G401 (cell line): Measurements from ENCODE around the gene LASP1. TPM values are rescaled to one million over a fixed set of nuclear protein-coding genes. Genes with fewer than 3 reads are reported as not detected.

Source experiments
- DNase-seq: peaks from one replicate; pipeline ENCODE4 v3.0.0-alpha.2; 2015; ENCODE audit warnings: low spot score
- in situ Hi-C: cut with HindIII; loops from 2 replicates; pipeline ENCODE4 v1.10.0; 2016; ENCODE audit warnings: low sequenced_read_pairs, mixed read lengths
- total RNA-seq: library from RNA; depleted of rRNA; stranded (reverse); fragments of >200 nt; shearing (Covaris generic); gene quantifications from 2 replicates; pipeline ENCODE4 v1.2.3, GENCODE V29; 2014; rRNA removed

The LASP1 gene
- total RNA-seq, 1 experiment from 2014 or later: 136 TPM

- in situ Hi-C loops: no loop called here
- DNase-seq: no peak
These were observed 88.5 kb downstream of the LASP1 start for GRCh38 chr17:38958326-38958725.

GRCh38 chr17:38958756-38959155 lies 88.9 kb downstream of the LASP1 start:
- no peak for DNase-seq
- in situ Hi-C loops: no loop called here

- in situ Hi-C loops: no loop called here
- no peak for DNase-seq
These were observed 89.7 kb downstream of the LASP1 start for GRCh38 chr17:38959508-38959907.

GRCh38 chr17:38960402-38960801 lies 90.5 kb downstream of the LASP1 start:
- no peak for DNase-seq
- in situ Hi-C loops: no loop called here

GRCh38 chr17:38961413-38961812 lies 91.6 kb downstream of the LASP1 start:
- in situ Hi-C loops: no loop called here

GRCh38 chr17:38967290-38967738 lies 97.5 kb downstream of the LASP1 start, which contains the start of gene FBXO47:
Gene FBXO47, minus strand, starts transcription at chr17:38967403. Its CDS starts 4,378 bp downstream, at chr17:38963025.
- in situ Hi-C loops: no loop called here
- peak; percentile 95 for DNase-seq

More at GRCh38 chr17:38961413-38961812, 91.6 kb downstream of the LASP1 start:
- DNase-seq: no peak

GRCh38 chr17:38969281-38969680 lies 99.4 kb downstream of the LASP1 start:
- no peak for DNase-seq
- in situ Hi-C loops: no loop called here

GRCh38 chr17:38970128-38970527 lies 100.3 kb downstream of the LASP1 start:
- in situ Hi-C loops: no loop called here
- DNase-seq: no peak

- in situ Hi-C loops: no loop called here
- no peak for DNase-seq
These were observed 100.9 kb downstream of the LASP1 start for GRCh38 chr17:38970804-38971203.

Other genes starting within 250 kb of the LASP1 start
- 46.5 and 50.5 TPM in 2 replicates for gene EPOP, start 195.1 kb upstream of the LASP1 start, total RNA-seq
- 21.8 and 30.6 TPM in 2 replicates for gene MLLT6, start 164.8 kb upstream of the LASP1 start, total RNA-seq
- gene CISD3, start 139.7 kb upstream of the LASP1 start, total RNA-seq: 7.5 and 7.9 TPM in 2 replicates
- gene PCGF2, start 121.7 kb upstream of the LASP1 start, total RNA-seq: 5.5 and 12.5 TPM in 2 replicates
- 277 and 414 TPM in 2 replicates for gene PSMB3, start 117.3 kb upstream of the LASP1 start, total RNA-seq
- gene PIP4K2B, start 70.5 kb upstream of the LASP1 start, total RNA-seq: 46.2 and 49.8 TPM in 2 replicates
- gene CWC25, start 44.7 kb upstream of the LASP1 start, total RNA-seq: 11.2 and 19.9 TPM in 2 replicates
- gene RPL23, start 16.3 kb upstream of the LASP1 start, total RNA-seq: 1,883 and 2,158 TPM in 2 replicates
- not detected in 2 replicates for gene FBXO47, start 97.3 kb downstream of the LASP1 start, total RNA-seq